B cell (primary cell): ENCODE results near the gene CCIN. TPM values are rescaled to one million over a fixed set of nuclear protein-coding genes. Genes with fewer than 3 reads are reported as not detected.
A peak's percentile ranks its signal among the peaks of the same experiment; 100 is the strongest.

Experiments
- ATAC-seq: fragments of 200-7000 bp; cut with Tn5 transposase; one replicate; pipeline ENCODE4 v1.10.0; 2021; ENCODE audit warnings: low read depth, mild to moderate bottlenecking, moderate number of reproducible peaks, moderate library complexity
- CTCF ChIA-PET: fragments of 350-600 bp; sonication (Branson Sonifier 250); formaldehyde crosslinking; loops from one replicate; lab custom pipeline; 2021; ENCODE audit warnings: antibody characterized with exemption, inconsistent platforms; lab: Charles Lee
- POLR2A ChIA-PET: fragments of 350-600 bp; sonication (Branson Sonifier 250); formaldehyde crosslinking; loops from one replicate; lab custom pipeline; 2021; ENCODE audit warnings: antibody characterized with exemption; lab: Charles Lee
- DNase-seq: peaks from one replicate; pipeline ENCODE4 v3.0.0; 2013
- H2AFZ ChIP-seq: 2 replicates; pipeline ENCODE4 v1.6.1; 2012; ENCODE audit warnings: mild to moderate bottlenecking, low read depth, low read length; ENCODE audit not compliant: insufficient read depth, poor library complexity, severe bottlenecking
- H3K27ac ChIP-seq, 2 donors: 1 replicate in 1 of 2; 2 replicates in 1 of 2; pipeline ENCODE4 v1.5.1; 2012 to 2013; ENCODE audit warnings: low read length in 2 of 2, mild to moderate bottlenecking in 2 of 2, moderate library complexity in 1 of 2
- H3K27me3 ChIP-seq, 4 experiments: fragments of 200-600 bp in 1 of 4; sonication (generic) in 1 of 4; replicated peaks in 1 of 4; 1 replicate in 2 of 4; 2 replicates in 2 of 4; pipeline versions ENCODE4 v1.6.1 to v1.7.0; 2013 to 2016; ENCODE audit warnings: low read length in 3 of 4, mild to moderate bottlenecking in 2 of 4, mixed read lengths in 1 of 4, moderate library complexity in 1 of 4; ENCODE audit not compliant: insufficient read depth in 4 of 4, control insufficient read depth in 3 of 4; ENCODE audit errors: control extremely low read depth in 1 of 4
- H3K36me3 ChIP-seq, 2 experiments: replicated peaks in 1 of 2; 1 replicate in 1 of 2; 2 replicates in 1 of 2; pipeline versions ENCODE4 v1.6.1 to v1.7.1; 2013; ENCODE audit warnings: low read length in 1 of 2; ENCODE audit not compliant: insufficient read depth in 2 of 2, control insufficient read depth in 1 of 2; ENCODE audit errors: control extremely low read depth in 1 of 2, extremely low read depth in 1 of 2
- H3K4me1 ChIP-seq, 2 donors: fragments of 200-600 bp in 1 of 2; sonication (generic) in 1 of 2; 1 replicate in 1 of 2; 2 replicates in 1 of 2; pipeline versions ENCODE4 v1.5.1 to v1.6.1; 2013 to 2017; ENCODE audit warnings: low read length in 2 of 2; ENCODE audit not compliant: control insufficient read depth in 2 of 2, insufficient read depth in 2 of 2
- H3K4me2 ChIP-seq: replicated peaks from 2 replicates; pipeline ENCODE3; 2012; ENCODE audit warnings: mild to moderate bottlenecking, low read depth, low read length; ENCODE audit not compliant: poor library complexity, severe bottlenecking
- H3K4me3 ChIP-seq, 5 experiments: fragments of 200-600 bp in 1 of 5; sonication (generic) in 1 of 5; 1 replicate in 3 of 5; 2 replicates in 2 of 5; pipeline versions ENCODE4 v1.5.1 to v1.7.0; 2011 to 2016; ENCODE audit warnings: low read length in 4 of 5, mild to moderate bottlenecking in 4 of 5, low read depth in 2 of 5, control low read depth in 1 of 5, moderate library complexity in 1 of 5; ENCODE audit not compliant: insufficient read depth in 1 of 5; ENCODE audit errors: control extremely low read depth in 1 of 5, extremely low read depth in 1 of 5
- H3K79me2 ChIP-seq: fragments of 200-600 bp; sonication (generic); one replicate; pipeline ENCODE4 v1.6.0; 2016; ENCODE audit warnings: low read length; ENCODE audit not compliant: control insufficient read depth, insufficient read depth
- H3K9ac ChIP-seq: fragments of 200-600 bp; sonication (generic); 2 replicates; pipeline ENCODE4 v1.6.1; 2017; ENCODE audit warnings: mild to moderate bottlenecking, low read length, moderate library complexity
- H3K9me3 ChIP-seq, 3 donors: one replicate each; pipeline versions ENCODE4 v1.6.1 to v1.7.1; 2013; ENCODE audit warnings: low read length in 2 of 3; ENCODE audit not compliant: control insufficient read depth in 2 of 3, insufficient read depth in 1 of 3; ENCODE audit errors: control extremely low read depth in 1 of 3
- H4K20me1 ChIP-seq: 2 replicates; pipeline ENCODE4 v1.6.0; 2012; ENCODE audit warnings: mild to moderate bottlenecking, low read length; ENCODE audit not compliant: insufficient read depth, control insufficient read depth, poor library complexity, severe bottlenecking
- H3K27ac Mint-ChIP-seq: one replicate; pipeline ENCODE4 v1.8.0; 2021; ENCODE audit warnings: mixed read lengths
- H3K27me3 Mint-ChIP-seq: one replicate; pipeline ENCODE4 v1.8.0; 2021; ENCODE audit warnings: mixed read lengths
- H3K4me1 Mint-ChIP-seq: one replicate; pipeline ENCODE4 v1.8.0; 2021; ENCODE audit warnings: mixed read lengths
- H3K4me3 Mint-ChIP-seq: one replicate; pipeline ENCODE4 v1.8.0; 2021; ENCODE audit warnings: mixed read lengths
- H3K9me3 Mint-ChIP-seq: one replicate; pipeline ENCODE4 v1.8.0; 2022; ENCODE audit warnings: mixed read lengths; ENCODE audit not compliant: insufficient read depth
- CTCF ChIP-seq: fragments of 200-600 bp; IDR thresholded peaks from one replicate; pipeline ENCODE4 v1.8.0; 2022; ENCODE audit warnings: antibody characterized with exemption, mild to moderate bottlenecking
- EZH2 ChIP-seq: IDR thresholded peaks from 2 replicates; pipeline ENCODE4 v1.6.1; 2012; ENCODE audit warnings: borderline replicate concordance, low read depth, mild to moderate bottlenecking, moderate library complexity, low read length; ENCODE audit not compliant: insufficient read depth, poor library complexity, severe bottlenecking
- WGBS: methylation state at CpG from one replicate; pipeline ENCODE4 v1.1.5; 2013; ENCODE audit warnings: missing lambda C conversion rate; ENCODE audit not compliant: insufficient coverage; 5-methylcytosine and 5-hydroxymethylcytosine counted together
- intact Hi-C: fragments of 100-400 bp; cut with micrococcal nuclease; formaldehyde crosslinking; loops from one replicate; pipeline ENCODE4 v1.10.0; 2022
- polyA plus RNA-seq: library from polyadenylated mRNA; depleted of rRNA; stranded (reverse); fragments of >200 nt; gene quantifications from 2 replicates; pipeline ENCODE4 v1.2.3, GENCODE V29; 2012
- total RNA-seq, 2 donors: library from RNA; stranded (reverse); fragments of 120-200 nt in 1 of 2; gene quantifications; 1 replicate in 1 of 2; 2 replicates in 1 of 2; pipeline versions ENCODE4 v1.2.3 to v1.2.4, GENCODE V29; 2013 to 2022

Gene CCIN
- total and polyA plus RNA-seq, 2 donors (not counting 1 experiment from before 2014, with no cell fraction given): 0.15 TPM; not detected in 1

- ChIA-PET CTCF (interaction anchor here (1.2 to 3.4 kb wide), 4 partner anchors 8 to 47 kb away, joined by 3 to 31 read pairs (median 24); partner anchors contain the start of gene CLTA), POLR2A (interaction anchor here (0.9 kb wide), 1 partner anchor 51 kb away, joined by 4 read pairs; no protein-coding TSS in a partner anchor)
- DNase-seq (peak; percentile 62), ATAC-seq (peak; percentile 54)
- H2AFZ ChIP-seq: peak overlapping the region; percentile 61
- no peaks in the 10 kb centered on the region for H3K27me3 Mint-ChIP-seq
- peak overlapping the region; percentile 75 for H3K9ac ChIP-seq
- peak overlapping the region; percentile 93 for H3K4me3 Mint-ChIP-seq
- H3K4me2 ChIP-seq: peak overlapping the region; percentile 95
- H3K4me1 ChIP-seq: peaks cover 63 to 78% of the 10 kb centered on the region in 2 donors
- WGBS: 50% methylated on average over 6 of the region's 12 CpGs
- no peak for TF ChIP-seq CTCF
- TF ChIP-seq EZH2: no peak
- intact Hi-C loops: loop anchor here (1.0 kb wide), 1 partner anchor 9 kb away; no protein-coding TSS in a partner anchor
- H3K4me1 Mint-ChIP-seq: peaks cover 93% of the 10 kb centered on the region
- peak overlapping the region; percentile 99 for H3K27ac Mint-ChIP-seq
- peak overlapping the region; percentile 43 to 83 (median 80) for H3K4me3 ChIP-seq
- peaks cover 81% of the 10 kb centered on the region for H3K79me2 ChIP-seq
- H3K9me3 Mint-ChIP-seq: no peaks in the 10 kb centered on the region
- H3K9me3 ChIP-seq: peaks cover 0 to 9% (median 5%) of the 10 kb centered on the region in 3 donors
- peak overlapping the region; percentile 85 to 92 for H3K27ac ChIP-seq
- peaks cover 23% of the 10 kb centered on the region for H4K20me1 ChIP-seq
- H3K36me3 ChIP-seq: peaks cover 0 to 24% of the 10 kb centered on the region in 2 experiments
- H3K27me3 ChIP-seq: no peaks in the 10 kb centered on the region
Observed at GRCh38 chr9:36142510-36143244, 26.5 kb upstream of the CCIN start.
